ENCODE measurements around the gene CTDP1. TPM values are rescaled to one million over a fixed set of nuclear protein-coding genes. Genes with fewer than 3 reads are reported as not detected.

CTDP1 gene
- total and polyA plus RNA-seq, 9 of the 15 experiments (the other 6 are each of a cell fraction or from before 2014, with no cell fraction given): 0.07 to 19.2 (median 4.0) TPM

DNA sequence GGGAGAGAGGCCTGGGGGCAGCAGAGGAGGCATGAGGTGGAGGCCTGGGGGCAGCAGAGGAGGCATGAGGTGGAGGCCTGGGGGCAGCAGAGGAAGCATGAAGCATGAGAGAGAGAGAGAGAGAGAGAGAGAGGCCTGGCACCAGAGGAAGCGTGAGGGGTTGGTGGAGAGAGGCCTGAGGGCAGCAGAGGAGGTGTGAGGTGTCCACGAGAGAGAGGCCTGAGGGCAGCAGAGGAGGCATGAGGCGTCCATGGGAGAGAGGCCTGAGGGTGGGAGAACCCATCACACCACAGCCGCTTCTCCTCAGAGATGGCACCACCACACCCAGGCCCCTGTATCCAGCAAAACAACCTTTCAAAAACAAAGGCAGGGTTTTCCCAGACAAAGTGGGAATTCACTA is 62.5 kb downstream of the CTDP1 start:
- BruUV-seq (replicated peaks): no TSS peak
- no peaks in the 10 kb centered on the region for H3K79me2 ChIP-seq (ENCODE audit: control insufficient read depth, insufficient read depth, low read length)

GRCh38 chr18:79744625-79745024 is 65.0 kb downstream of the CTDP1 start:
- ATAC-seq: no peak
- intact Hi-C loops (cut with micrococcal nuclease): no loop called here
- no peaks in the 10 kb centered on the region for H3K4me1 ChIP-seq (replicated peaks in 1 of 2; ENCODE audit: control insufficient read depth in 2 of 2, insufficient read depth in 2 of 2, low read length in 2 of 2)
- WGBS (ENCODE audit: insufficient coverage, low coverage, missing lambda C conversion rate): 94% methylated on average over 9 of the region's 14 CpGs
- H3K27ac ChIP-seq (ENCODE audit: extremely low read depth, low read depth, low read length): no peak overlapping the region
- no peaks in the 10 kb centered on the region for H3K9me3 ChIP-seq (replicated peaks; ENCODE audit: control insufficient read depth, insufficient read depth, low read depth, low read length)
- H3K36me3 ChIP-seq (ENCODE audit: control insufficient read depth, insufficient read depth, low read length): 0 out of 3 replicates have a peak, but pooled peaks cover 4% of the 10 kb centered on the region
- in situ Hi-C loops (cut with MboI): no loop called here
- H3K9ac ChIP-seq (ENCODE audit: insufficient read depth in 1 of 2, low read depth in 2 of 2, low read length in 2 of 2): no peak overlapping the region
- POLR2A ChIA-PET: no interaction called here
- CTCF ChIA-PET (ENCODE audit: low intra/inter-chr PET ratio): no interaction called here
- no peaks in the 10 kb centered on the region for H3K27me3 ChIP-seq (ENCODE audit: control insufficient read depth in 2 of 2, insufficient read depth in 2 of 2, low read length in 2 of 2)
- FAIRE-seq: no peak
- no peaks in the 10 kb centered on the region for H3K79me2 ChIP-seq (ENCODE audit: control insufficient read depth, insufficient read depth, low read length)
- no peak overlapping the region for H3K4me3 ChIP-seq
- no peaks in the 10 kb centered on the region for H4K20me1 ChIP-seq (replicated peaks; ENCODE audit: control insufficient read depth, insufficient read depth, low read length)
- no peak for DNase-seq (ENCODE audit: extremely low read depth in 1 of 4, low spot score in 3 of 4)
- H2AFZ ChIP-seq (ENCODE audit: low read depth, low read length): no peak overlapping the region
- BruUV-seq (replicated peaks): no TSS peak
- no peaks in the 10 kb centered on the region for H3K9me1 ChIP-seq (ENCODE audit: control insufficient read depth, insufficient read depth, low read length)
- no peak overlapping the region for H3K4me2 ChIP-seq (ENCODE audit: insufficient read depth, low read length)
- no peak for TF ChIP-seq HMGXB4 (CRISPR knock-in tag; IDR thresholded peaks at IDR 0.05)
- no peak for TF ChIP-seq SMAD1 (IDR thresholded peaks at IDR 0.05; ENCODE audit: low read depth, low read length, partially characterized antibody)
- no peak for TF ChIP-seq ZNF280A (IDR thresholded peaks at IDR 0.05; ENCODE audit: low read depth, partially characterized antibody)
- TF ChIP-seq SIN3A (IDR thresholded peaks at IDR 0.05; ENCODE audit: borderline replicate concordance in 2 of 2, control insufficient read depth in 1 of 2, low read depth in 2 of 2, low read length in 2 of 2): no peak
- no peak for TF ChIP-seq ZFPM2 (CRISPR knock-in tag; IDR thresholded peaks at IDR 0.05)
- no peak for TF ChIP-seq FOSL1 (tag; conservative IDR thresholded peaks at IDR 0.05)
- no peak for TF ChIP-seq CBX1 (IDR thresholded peaks at IDR 0.05; ENCODE audit: low read depth)
- TF ChIP-seq, protein P1, sequence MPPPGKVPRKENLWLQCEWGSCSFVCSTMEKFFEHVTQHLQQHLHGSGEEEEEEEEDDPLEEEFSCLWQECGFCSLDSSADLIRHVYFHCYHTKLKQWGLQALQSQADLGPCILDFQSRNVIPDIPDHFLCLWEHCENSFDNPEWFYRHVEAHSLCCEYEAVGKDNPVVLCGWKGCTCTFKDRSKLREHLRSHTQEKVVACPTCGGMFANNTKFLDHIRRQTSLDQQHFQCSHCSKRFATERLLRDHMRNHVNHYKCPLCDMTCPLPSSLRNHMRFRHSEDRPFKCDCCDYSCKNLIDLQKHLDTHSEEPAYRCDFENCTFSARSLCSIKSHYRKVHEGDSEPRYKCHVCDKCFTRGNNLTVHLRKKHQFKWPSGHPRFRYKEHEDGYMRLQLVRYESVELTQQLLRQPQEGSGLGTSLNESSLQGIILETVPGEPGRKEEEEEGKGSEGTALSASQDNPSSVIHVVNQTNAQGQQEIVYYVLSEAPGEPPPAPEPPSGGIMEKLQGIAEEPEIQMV (tag; conservative IDR thresholded peaks at IDR 0.05; ENCODE audit: low read depth): no peak
- no peak for TF ChIP-seq ZNF436 (CRISPR knock-in tag; IDR thresholded peaks at IDR 0.05)
- no peak for TF ChIP-seq SAFB (IDR thresholded peaks at IDR 0.05; ENCODE audit: borderline replicate concordance, low read depth, low read length)

More for the DNA sequence above, 62.5 kb downstream of the CTDP1 start:
- CTCF ChIA-PET (ENCODE audit: low intra/inter-chr PET ratio): no interaction called here
- intact Hi-C loops (cut with micrococcal nuclease) (no loop called here), in situ Hi-C loops (cut with MboI) (no loop called here)
- TF ChIP-seq GTF2E2 (tag; IDR thresholded peaks at IDR 0.05): no peak
- TF ChIP-seq KDM1A (IDR thresholded peaks at IDR 0.05): no peak
- no peak for TF ChIP-seq TCFL5 (CRISPR knock-in tag; conservative IDR thresholded peaks at IDR 0.05)
- TF ChIP-seq TCF7L2 (IDR thresholded peaks at IDR 0.05; ENCODE audit: low read depth, low read length): no peak
- no peak for TF ChIP-seq SRSF9 (IDR thresholded peaks at IDR 0.05; ENCODE audit: borderline replicate concordance, low read depth, low read length)
- POLR2A ChIA-PET: no interaction called here
- FAIRE-seq (no peak), DNase-seq (ENCODE audit: extremely low read depth in 1 of 4, low spot score in 3 of 4) (no peak), ATAC-seq (no peak)
- H3K9me1 ChIP-seq (ENCODE audit: control insufficient read depth, insufficient read depth, low read length): no peaks in the 10 kb centered on the region
- WGBS (ENCODE audit: insufficient coverage, low coverage, missing lambda C conversion rate): 100% methylated on average over 2 of the region's 4 CpGs
- H3K4me3 ChIP-seq: no peak overlapping the region
- no peaks in the 10 kb centered on the region for H3K4me1 ChIP-seq (replicated peaks in 1 of 2; ENCODE audit: control insufficient read depth in 2 of 2, insufficient read depth in 2 of 2, low read length in 2 of 2)
- no peak overlapping the region for H2AFZ ChIP-seq (ENCODE audit: low read depth, low read length)
- H3K27me3 ChIP-seq (ENCODE audit: control insufficient read depth in 2 of 2, insufficient read depth in 2 of 2, low read length in 2 of 2): no peaks in the 10 kb centered on the region
- H3K4me2 ChIP-seq (ENCODE audit: insufficient read depth, low read length): no peak overlapping the region
- peaks cover 11% of the 10 kb centered on the region; the same call in 1 of the 3 replicates for H3K36me3 ChIP-seq (ENCODE audit: control insufficient read depth, insufficient read depth, low read length)
- H3K9ac ChIP-seq (ENCODE audit: insufficient read depth in 1 of 2, low read depth in 2 of 2, low read length in 2 of 2): no peak overlapping the region
- no peaks in the 10 kb centered on the region for H3K9me3 ChIP-seq (replicated peaks; ENCODE audit: control insufficient read depth, insufficient read depth, low read depth, low read length)
- no peaks in the 10 kb centered on the region for H4K20me1 ChIP-seq (replicated peaks; ENCODE audit: control insufficient read depth, insufficient read depth, low read length)
- H3K27ac ChIP-seq (ENCODE audit: extremely low read depth, low read depth, low read length): no peak overlapping the region
